GM18505 (cell line): ENCODE data around the gene ELMO1.

ENCODE experiments used
- ATAC-seq: cut with Tn5 transposase; IDR thresholded peaks from one replicate; pipeline ENCODE4 v1.9.1; 2021; ENCODE audit not compliant: unreplicated experiment
- POLR2A ChIP-seq: IDR thresholded peaks from 4 replicates; pipeline ENCODE4 v1.6.1; 2011; ENCODE audit warnings: borderline replicate concordance; ENCODE audit not compliant: insufficient read depth, insufficient read length; ENCODE audit errors: extremely low read depth

The ELMO1 gene

DNA sequence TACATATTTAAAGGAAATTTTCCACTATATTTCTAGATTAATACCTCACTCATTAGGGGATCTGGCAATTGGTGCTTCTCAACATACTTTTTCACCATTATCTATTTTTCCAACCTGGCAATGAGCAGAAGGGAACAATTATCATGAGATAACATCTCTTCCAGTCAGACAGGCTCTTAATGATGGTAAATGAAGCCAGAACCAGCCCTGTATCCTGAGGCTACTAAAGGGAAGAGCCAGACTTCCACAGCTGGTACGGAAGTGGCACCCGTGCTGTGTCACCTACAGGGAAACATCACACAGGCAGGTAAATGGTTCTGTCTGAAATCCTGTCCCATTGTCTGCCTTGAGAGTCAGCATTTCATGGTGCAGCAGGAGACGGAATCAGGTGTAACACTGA, 75.9 kb downstream of the ELMO1 start:
- ATAC-seq: no peak
- no peak for TF ChIP-seq POLR2A

DNA sequence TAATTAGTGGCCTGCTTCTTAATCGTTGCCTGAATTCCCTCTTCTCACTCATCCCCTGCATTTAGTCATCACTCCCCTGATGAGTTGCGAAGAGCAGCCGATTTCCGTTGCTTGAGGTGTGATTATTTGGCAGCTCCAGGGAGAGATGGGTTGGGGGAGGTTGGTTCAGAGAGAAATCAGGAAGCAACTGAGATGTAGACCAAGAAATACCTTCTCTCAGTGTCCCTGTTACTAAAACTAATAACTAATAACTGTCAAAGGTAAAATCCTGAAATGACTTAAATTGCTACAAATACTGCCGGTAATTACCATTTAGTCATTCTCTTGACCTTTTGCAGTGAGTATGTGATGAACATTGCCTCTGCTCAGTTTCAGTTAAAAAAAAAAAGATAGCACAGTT, 76.9 kb downstream of the ELMO1 start:
- no peak for TF ChIP-seq POLR2A
- ATAC-seq: no peak

DNA sequence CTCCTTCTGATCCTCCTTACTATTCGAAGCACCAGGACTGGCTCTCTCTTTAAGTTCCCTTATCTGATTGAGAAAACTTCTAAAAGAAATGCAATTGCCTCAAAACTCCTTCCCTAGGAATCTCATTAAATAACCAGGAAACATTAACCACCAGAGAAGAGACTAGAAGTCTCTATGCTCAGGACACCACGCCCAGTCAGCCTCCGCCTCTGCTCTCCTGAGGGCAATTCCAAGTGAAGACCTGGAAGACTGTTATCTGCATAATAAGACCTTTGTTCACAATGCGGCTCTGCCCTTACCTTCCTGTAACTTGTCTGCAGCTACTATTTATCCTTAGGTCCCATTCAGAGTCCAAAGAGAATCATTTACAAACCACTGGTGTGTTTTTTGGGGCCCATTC, 78.8 kb downstream of the ELMO1 start:
- no peak for TF ChIP-seq POLR2A
- no peak for ATAC-seq

DNA sequence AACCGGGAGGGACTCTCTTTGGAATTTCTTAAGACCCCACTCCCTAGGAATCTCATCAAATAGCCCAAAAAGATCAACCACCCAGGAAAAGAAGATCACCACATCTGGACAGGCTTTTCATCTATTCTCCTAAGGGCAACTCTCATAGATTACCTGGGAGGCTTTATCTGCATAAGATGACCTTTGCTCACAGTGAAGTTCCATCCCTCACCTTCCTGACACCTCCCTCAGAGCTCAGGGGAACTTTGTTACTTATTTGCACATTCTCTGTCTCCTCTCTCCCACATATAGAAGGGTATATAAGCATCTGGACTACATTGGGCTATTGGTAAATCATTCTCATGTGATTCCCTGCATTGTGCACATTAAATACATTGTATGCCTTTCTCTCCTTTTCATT, 80.1 kb downstream of the ELMO1 start:
- TF ChIP-seq POLR2A: no peak
- ATAC-seq: no peak

GRCh38 chr7:37367010-37367409, 81.7 kb downstream of the ELMO1 start:
- TF ChIP-seq POLR2A: no peak
- no peak for ATAC-seq

DNA sequence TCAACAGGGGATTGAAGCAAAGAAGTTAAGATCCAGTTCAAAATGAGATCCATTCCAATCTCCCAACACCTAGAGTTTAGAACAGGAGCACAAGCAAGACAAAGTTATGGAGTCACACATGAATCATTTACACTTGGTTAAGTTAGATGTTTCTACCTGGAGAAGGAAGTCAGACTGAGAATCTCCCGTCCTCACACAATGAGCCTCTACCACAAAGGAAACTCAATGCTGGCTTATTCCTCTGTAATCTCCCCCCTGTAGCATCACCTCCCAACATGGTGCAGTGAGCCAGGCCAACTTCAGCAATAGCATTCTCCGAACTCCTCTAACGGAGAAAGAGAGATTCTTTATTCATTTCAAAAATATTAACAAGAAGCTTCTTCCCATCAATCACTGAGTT, 82.2 kb downstream of the ELMO1 start:
- no peak for TF ChIP-seq POLR2A
- ATAC-seq: no peak

DNA sequence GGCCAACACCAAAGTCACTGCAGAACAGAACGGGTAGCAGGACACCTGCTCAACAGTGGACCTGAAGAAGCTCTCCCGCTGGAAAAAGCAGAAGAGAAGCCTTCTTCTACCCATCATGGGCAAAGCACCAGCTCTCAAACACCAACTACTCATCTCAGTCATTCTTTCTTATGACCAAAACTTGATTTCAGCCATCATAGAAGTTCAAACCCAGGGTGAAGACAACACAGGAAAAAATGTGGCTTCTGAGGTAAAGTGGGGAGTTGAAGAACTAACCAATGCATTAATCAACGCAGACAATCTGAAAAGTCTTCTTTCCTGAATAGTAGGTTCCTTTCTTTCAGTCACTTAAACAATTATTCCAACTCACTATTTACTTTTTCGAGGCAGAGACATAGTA, 83.3 kb downstream of the ELMO1 start:
- ATAC-seq: no peak
- TF ChIP-seq POLR2A: no peak

DNA sequence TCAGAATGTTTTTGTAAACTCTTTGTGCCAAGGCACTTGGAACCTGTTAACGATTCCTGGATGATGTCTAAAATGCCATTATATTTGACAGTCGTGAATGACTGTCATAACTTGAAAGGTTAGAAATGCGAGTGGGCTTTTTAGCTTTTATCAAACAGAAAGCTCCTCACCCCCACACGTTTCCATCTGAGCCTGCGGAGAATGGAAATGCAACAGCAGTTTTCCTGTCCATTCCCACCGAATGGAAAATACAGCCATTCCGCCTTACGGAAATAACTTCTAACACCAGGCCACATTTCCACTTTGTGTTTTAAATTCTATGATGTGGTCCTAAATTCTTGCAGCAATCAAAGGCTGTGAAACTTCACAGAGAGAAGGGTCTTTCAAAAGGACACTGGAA, 83.8 kb downstream of the ELMO1 start:
- TF ChIP-seq POLR2A: no peak
- ATAC-seq: no peak

- no peak for ATAC-seq
- no peak for TF ChIP-seq POLR2A
Observed at GRCh38 chr7:37363536-37364491, 84.8 kb downstream of the ELMO1 start.

DNA sequence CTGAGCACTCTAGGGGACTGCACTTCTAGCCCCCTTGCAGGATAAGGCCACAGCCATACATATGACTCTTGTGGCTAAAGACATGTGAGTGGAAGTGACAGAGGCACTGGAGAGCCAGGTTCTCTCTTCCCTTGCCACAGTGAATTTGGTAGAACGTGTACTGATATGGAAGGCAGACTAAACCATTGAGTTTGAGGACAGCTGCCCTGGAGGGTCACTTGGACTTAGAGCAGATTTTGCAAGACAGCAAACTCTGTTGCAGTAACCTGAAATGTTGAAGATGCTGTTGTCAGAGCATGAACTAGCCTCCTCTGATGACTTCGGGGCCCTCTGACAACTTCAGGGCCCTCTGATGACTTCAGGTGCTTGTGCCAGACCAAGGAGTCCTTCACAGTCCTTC, 85.9 kb downstream of the ELMO1 start:
- no peak for ATAC-seq

DNA sequence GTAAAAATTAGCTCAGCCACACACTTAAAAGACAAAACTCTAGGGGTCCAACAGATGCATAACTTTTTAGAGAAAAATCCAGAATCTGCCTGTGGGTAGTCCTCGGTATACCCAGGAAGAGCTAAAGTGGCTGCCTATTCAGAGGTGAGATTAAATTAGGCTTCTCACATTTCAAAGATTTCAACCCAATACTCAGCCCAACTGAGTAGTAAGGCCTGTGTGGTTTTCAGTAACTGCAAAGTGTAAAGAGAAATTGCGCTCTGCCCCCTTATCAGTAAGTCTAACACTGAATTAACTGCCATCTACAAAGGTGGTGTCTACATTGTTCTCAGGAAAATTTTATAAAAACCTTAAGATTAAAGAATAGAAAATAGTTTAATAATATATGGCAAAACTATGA, 88.2 kb downstream of the ELMO1 start:
- ATAC-seq: no peak
- TF ChIP-seq POLR2A: no peak

More for the DNA sequence above, 85.9 kb downstream of the ELMO1 start:
- no peak for TF ChIP-seq POLR2A

DNA sequence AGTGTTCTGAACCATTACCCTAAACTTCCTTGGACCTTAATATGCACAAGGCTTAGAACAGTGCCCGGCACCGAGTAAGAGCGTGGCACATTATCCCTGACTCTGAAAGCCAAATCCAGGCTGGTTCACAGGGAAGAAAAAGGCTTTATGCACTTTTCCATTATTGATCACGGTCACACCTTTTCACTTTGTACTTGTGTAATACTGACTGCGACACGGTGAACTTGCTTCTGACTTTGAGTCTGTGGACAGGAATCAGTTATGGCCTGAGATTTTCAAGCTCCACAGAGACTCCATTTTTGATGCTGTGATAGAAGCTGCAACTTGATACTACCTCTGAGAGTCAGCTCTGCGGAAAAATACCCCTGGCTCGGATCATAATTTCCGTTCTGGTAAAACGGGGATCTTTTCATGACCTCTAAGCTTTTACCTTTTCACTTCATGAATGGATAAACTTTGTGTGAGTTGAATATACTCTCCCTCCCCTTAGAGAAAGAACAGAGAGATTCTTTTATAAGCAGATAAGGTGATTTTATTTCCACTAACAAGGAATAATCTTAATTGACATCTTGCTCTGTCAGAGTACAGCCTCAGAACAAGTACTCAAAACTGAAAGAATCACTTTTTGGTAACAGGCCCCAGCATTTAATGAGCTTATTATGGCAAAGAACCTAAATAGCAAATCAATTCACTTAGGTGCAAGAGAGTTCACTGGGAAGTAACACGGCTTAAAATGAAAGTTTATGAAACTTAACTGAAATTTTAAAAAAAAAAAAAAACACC, 88.8 kb downstream of the ELMO1 start:
- ATAC-seq: no peak
- TF ChIP-seq POLR2A: no peak

DNA sequence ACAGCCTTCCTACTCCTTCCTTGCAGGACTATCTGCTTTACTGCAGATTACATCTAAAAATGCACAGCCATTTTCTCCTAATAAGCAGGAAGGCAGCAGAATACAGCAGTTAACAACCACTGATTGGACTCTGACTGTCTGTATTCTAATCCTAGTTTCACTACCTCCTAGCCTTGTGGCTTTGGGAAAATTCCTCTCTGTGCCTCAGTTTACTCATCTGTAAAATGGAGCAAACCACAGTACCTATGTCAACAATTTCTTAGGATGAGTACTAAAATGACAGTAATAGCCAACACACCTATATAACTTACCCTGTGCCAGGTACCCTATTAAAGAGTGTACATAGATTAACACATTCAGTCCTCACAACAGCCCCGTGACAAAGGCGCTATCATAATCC, 89.5 kb downstream of the ELMO1 start:
- ATAC-seq: no peak
- no peak for TF ChIP-seq POLR2A

- TF ChIP-seq POLR2A: no peak
- ATAC-seq: no peak
Observed at GRCh38 chr7:37357637-37357996, 91.0 kb downstream of the ELMO1 start.

GRCh38 chr7:37356911-37357636, 91.6 kb downstream of the ELMO1 start:
- no peak for TF ChIP-seq POLR2A
- no peak for ATAC-seq
